HG02870 (cell line): ENCODE data around the gene RASGEF1C.

Experiments
- ATAC-seq: cut with Tn5 transposase; IDR thresholded peaks from one replicate; pipeline ENCODE4 v1.9.1; 2021; ENCODE audit warnings: mild to moderate bottlenecking, moderate library complexity; ENCODE audit not compliant: unreplicated experiment

The RASGEF1C gene

DNA sequence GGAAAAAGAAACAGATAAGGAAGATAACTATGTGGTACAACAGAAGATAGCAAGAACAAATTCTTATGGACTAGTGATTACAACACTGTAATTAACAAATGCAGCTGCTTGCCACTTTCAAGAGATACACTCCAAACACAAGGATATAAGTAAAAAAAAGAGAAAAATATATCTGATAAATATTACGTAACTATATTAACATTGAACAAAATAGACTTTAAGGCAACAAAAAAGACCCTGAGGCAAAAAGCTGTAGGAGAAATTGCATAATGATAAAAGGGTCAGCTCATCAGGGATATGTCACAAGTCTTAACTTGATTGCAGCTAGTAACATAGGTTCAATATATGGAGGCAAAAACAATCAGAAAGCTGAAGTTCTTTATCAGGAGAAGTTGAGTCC, 86.1 kb downstream of the RASGEF1C start:
- no peak for ATAC-seq

DNA sequence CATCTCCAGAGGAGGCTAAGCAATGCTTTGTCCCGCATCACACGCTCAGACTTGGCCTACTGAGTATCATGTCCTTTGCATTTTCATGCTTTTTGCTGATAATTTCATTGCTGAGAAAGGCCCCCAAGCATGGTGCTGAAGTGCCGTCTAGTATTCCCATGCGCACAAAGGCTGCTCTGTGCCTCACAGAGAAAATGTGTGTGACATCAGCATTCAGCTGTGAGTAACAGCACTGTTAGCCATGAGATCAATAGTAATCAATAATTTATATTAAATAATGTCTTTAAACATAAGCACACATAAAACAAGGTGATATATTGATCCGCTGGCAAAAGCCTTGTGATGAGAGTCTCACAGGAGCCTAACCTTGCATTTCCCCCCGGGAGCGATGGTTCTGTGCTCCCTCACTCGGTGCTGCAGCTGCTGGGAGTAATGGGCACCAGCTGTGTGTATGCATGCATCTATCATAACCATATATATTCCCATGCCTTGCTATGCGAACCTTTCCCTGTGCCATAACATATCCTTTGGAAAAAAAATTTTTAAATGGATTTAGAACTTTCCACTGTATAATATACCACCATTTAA, 87.1 kb downstream of the RASGEF1C start:
- no peak for ATAC-seq

DNA sequence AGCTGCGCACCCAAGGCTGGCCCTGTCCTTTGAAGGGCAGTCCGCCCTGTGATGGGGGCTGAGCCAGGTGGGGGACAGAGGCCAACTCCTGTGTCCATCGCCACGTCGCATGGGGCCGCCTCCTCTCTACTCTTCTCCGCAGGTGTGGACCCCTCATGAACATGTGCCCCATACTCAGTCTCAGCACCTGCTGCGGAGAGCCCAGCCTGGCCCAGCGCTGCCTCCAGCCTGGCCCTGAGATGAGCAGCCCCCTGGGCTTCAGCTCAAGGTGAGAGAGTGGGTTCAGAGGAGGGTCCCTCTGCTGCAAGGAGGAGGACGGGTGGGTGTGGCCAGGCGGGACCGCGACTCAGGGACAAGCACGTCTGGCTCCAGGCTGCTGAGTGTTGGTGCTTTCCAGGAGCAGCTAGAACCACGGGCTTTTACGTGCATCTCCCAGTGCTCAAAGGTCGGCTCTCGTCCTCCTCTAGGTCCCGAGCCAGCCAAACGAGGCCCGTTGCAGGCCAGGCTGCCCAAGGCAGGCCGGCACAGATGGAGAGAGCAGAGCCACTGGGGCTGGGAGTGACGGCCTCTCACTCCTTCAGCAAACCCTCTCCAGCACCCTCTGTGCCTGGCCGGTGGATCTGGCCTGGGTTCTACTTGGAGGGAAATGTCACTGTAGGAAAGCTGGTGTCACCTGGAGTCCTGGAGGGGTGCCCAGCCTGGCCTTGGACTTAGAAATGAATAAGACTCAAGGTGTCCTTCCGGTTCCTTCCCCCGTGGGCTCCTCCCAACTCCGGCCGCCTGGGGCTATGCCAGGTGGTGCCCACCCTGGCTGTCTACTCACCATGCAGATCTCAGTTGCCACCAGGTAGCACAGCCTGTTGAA, 88.5 kb downstream of the RASGEF1C start:
- no peak for ATAC-seq

GRCh38 chr5:180119903-180120236, 89.1 kb downstream of the RASGEF1C start:
- ATAC-seq, result no peak

GRCh38 chr5:180119031-180119902, 89.7 kb downstream of the RASGEF1C start:
- no peak for ATAC-seq

DNA sequence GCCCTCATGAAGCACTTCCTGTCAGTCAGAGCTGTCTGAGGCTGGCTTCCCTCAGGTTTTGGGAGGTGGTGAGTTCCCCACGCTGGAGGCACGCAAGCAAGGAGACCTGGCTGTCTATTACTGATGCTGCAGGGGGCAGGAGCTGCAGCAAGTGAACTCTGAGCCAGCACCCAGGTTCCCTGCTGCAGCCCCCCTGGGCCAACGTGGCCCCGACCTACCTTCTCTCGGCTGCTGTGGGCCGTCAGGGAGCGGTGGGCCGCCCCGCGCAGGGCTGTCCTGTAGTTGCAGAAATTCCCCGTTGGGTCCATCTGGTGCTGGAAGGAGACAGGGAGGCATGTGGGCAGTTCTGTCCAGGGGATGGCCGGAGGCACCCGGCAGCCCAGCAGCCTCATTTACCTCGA, 90.6 kb downstream of the RASGEF1C start:
- no peak for ATAC-seq

- ATAC-seq, result no peak
Measured at GRCh38 chr5:180117000-180117725, 91.8 kb downstream of the RASGEF1C start.

- ATAC-seq, result no peak
Measured at GRCh38 chr5:180116077-180116999, 92.7 kb downstream of the RASGEF1C start.

- ATAC-seq, result no peak
Measured at GRCh38 chr5:180115326-180116076, 93.5 kb downstream of the RASGEF1C start.

DNA sequence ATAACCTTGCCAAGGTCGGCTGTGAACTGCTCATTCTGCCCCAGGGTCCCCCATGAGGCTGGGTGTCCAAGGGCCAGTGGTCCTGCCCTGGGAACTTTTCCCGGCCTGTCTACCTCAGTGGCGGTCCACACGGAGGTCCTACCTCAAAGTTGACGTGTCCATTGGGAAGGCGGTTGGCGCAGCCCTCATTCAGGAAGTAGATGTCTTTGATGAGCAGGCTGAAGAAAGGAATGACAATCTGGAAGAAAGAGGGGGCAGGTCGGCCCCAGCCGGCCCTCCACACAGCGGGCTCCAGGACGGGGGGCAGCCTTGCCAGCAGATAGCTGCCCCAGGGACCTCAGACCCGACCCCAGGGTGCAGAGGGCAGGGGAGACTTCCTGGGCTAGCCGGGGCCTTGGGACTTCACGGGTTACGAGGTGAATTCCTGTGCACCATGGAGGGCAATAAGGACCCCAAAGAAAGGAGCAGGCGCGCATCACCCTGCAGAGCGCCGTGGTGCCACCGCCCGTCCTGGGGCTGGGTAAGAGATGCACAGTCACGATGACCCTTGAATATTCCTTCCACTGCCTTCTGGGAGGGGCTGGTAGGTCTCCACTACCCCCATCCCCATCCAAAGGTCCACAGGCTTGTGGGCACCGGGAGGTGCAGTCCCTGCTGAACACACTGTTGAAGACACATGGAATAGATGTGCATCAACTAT, 94.6 kb downstream of the RASGEF1C start:
- ATAC-seq, result no peak

DNA sequence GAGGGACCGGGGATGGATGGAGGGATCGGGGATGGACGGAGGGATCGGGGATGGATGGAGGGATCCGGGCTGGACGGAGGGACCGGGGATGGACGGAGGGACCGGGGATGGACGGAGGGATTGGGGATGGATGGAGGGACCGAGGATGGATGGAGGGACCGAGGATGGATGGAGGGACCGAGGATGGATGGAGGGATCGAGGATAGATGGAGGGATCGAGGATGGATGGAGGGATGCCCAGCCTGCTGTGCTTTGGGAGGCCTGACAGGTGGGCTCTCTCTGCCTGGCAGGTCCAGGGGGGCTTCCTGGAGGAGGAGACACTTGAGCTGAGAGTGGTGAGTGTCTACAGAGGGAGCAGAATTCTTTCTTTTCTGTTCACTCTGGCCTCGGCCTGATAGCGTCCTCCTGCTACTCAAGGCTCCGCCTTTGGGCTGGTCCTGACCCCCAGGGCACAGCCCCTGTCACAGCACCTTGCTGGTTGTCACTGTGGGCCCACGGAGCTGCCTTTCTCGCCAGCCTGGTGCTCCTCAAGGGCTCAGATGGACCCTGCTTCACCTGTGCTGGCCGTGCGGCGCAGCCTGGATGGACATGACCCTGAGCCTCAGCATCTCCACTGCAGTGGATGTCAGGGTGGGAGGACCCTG, 95.2 kb downstream of the RASGEF1C start:
- ATAC-seq, result no peak

GRCh38 chr5:180112181-180112861, 96.7 kb downstream of the RASGEF1C start:
- ATAC-seq, result no peak

- no peak for ATAC-seq
Measured at GRCh38 chr5:180111273-180112002, 97.6 kb downstream of the RASGEF1C start.

GRCh38 chr5:180109920-180110319, 99.1 kb downstream of the RASGEF1C start:
- ATAC-seq, result no peak

GRCh38 chr5:180107005-180107404, 102.0 kb downstream of the RASGEF1C start:
- ATAC-seq, result no peak

- ATAC-seq, result no peak
Measured at GRCh38 chr5:180105827-180106312, 103.1 kb downstream of the RASGEF1C start.

- ATAC-seq, result no peak
Measured at GRCh38 chr5:180104168-180104530, 104.9 kb downstream of the RASGEF1C start.
